ENCODE measurements around the gene DCDC1. TPM values are rescaled to one million over a fixed set of nuclear protein-coding genes. Genes with fewer than 3 reads are reported as not detected.

DCDC1 gene
- total and polyA plus RNA-seq, 2 donors (not counting 1 experiment from before 2014, with no cell fraction given), result 0.05 to 0.17 TPM

DNA sequence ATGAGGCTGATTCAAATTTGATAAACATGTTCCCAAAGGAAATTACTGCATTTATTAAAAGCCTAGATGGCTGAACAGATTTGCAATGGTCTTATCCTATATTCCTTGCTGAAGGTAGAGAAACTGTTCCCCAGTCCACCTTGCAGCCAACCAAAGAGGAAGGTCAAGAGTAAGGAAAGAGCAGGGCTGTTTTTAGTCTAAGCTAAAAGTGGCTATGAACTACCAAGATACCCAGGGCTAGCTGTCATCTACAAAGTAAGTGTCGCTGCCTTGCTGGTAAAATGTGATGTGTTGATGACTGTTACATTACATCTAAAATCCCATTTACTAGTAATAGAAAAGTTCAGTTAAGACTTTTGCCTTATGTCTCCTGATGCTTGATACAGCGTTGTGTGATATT, 493.3 kb downstream of the DCDC1 start:
- Histone ChIP-seq H3K4me2 (ENCODE audit: extremely low read depth, insufficient read depth, low read length) (no peak overlapping the region), H3K4me3 (replicated peaks in 1 of 4; ENCODE audit: control extremely low read depth in 1 of 4, insufficient read depth in 1 of 4, low read depth in 3 of 4, low read length in 4 of 4) (no peak overlapping the region), H3K27me3 (ENCODE audit: control insufficient read depth, insufficient read depth, low read length) (no peaks in the 10 kb centered on the region), H3K79me2 (ENCODE audit: control insufficient read depth, insufficient read depth, low read length) (no peaks in the 10 kb centered on the region), H3K36me3 (ENCODE audit: control insufficient read depth, insufficient read depth, low read length) (no peaks in the 10 kb centered on the region), H4K20me1 (ENCODE audit: control insufficient read depth, extremely low read depth, insufficient read depth, low read length) (no peaks in the 10 kb centered on the region), H3K4me1 (ENCODE audit: control insufficient read depth, extremely low read depth, insufficient read depth, low read length) (no peaks in the 10 kb centered on the region), H3K9ac (ENCODE audit: insufficient read depth, low read length) (no peak overlapping the region), H3K27ac (ENCODE audit: insufficient read depth, low read length) (no peak overlapping the region), H2AFZ (ENCODE audit: low read length) (no peak overlapping the region), H3K9me3 (ENCODE audit: control insufficient read depth, insufficient read depth, low read depth, low read length) (no peaks in the 10 kb centered on the region)
- no peak for DNase-seq (ENCODE audit: low read depth in 2 of 2)
- no peak for TF ChIP-seq CTCF (conservative IDR thresholded peaks at IDR 0.05 in 1 of 2, IDR thresholded peaks at IDR 0.05 in 1 of 2; ENCODE audit: low read depth in 1 of 2, low read length in 2 of 2)
- no peak for TF ChIP-seq EZH2 (IDR thresholded peaks at IDR 0.05; ENCODE audit: low read length, missing control alignments)

- H3K9ac ChIP-seq (ENCODE audit: insufficient read depth, low read length), result no peak overlapping the region
- no peak overlapping the region for H2AFZ ChIP-seq (ENCODE audit: low read length)
- H3K4me3 ChIP-seq (replicated peaks in 1 of 4; ENCODE audit: control extremely low read depth in 1 of 4, insufficient read depth in 1 of 4, low read depth in 3 of 4, low read length in 4 of 4), result no peak overlapping the region
- H3K27ac ChIP-seq (ENCODE audit: insufficient read depth, low read length), result no peak overlapping the region
- no peaks in the 10 kb centered on the region for H3K9me3 ChIP-seq (ENCODE audit: control insufficient read depth, insufficient read depth, low read depth, low read length)
- no peaks in the 10 kb centered on the region for H3K27me3 ChIP-seq (ENCODE audit: control insufficient read depth, insufficient read depth, low read length)
- no peak for TF ChIP-seq EZH2 (IDR thresholded peaks at IDR 0.05; ENCODE audit: low read length, missing control alignments)
- H4K20me1 ChIP-seq (ENCODE audit: control insufficient read depth, extremely low read depth, insufficient read depth, low read length), result no peaks in the 10 kb centered on the region
- H3K79me2 ChIP-seq (ENCODE audit: control insufficient read depth, insufficient read depth, low read length), result no peaks in the 10 kb centered on the region
- no peak overlapping the region for H3K4me2 ChIP-seq (ENCODE audit: extremely low read depth, insufficient read depth, low read length)
- no peaks in the 10 kb centered on the region for H3K36me3 ChIP-seq (ENCODE audit: control insufficient read depth, insufficient read depth, low read length)
- DNase-seq (ENCODE audit: low read depth in 2 of 2), result no peak
- no peaks in the 10 kb centered on the region for H3K4me1 ChIP-seq (ENCODE audit: control insufficient read depth, extremely low read depth, insufficient read depth, low read length)
Measured at GRCh38 chr11:30875806-30876205, 493.7 kb downstream of the DCDC1 start.

- Histone ChIP-seq H3K9me3 (ENCODE audit: control insufficient read depth, insufficient read depth, low read depth, low read length) (no peaks in the 10 kb centered on the region), H3K4me2 (ENCODE audit: extremely low read depth, insufficient read depth, low read length) (no peak overlapping the region), H4K20me1 (ENCODE audit: control insufficient read depth, extremely low read depth, insufficient read depth, low read length) (no peaks in the 10 kb centered on the region), H2AFZ (ENCODE audit: low read length) (no peak overlapping the region), H3K79me2 (ENCODE audit: control insufficient read depth, insufficient read depth, low read length) (no peaks in the 10 kb centered on the region), H3K9ac (ENCODE audit: insufficient read depth, low read length) (no peak overlapping the region), H3K27ac (ENCODE audit: insufficient read depth, low read length) (no peak overlapping the region), H3K4me1 (ENCODE audit: control insufficient read depth, extremely low read depth, insufficient read depth, low read length) (no peaks in the 10 kb centered on the region), H3K27me3 (ENCODE audit: control insufficient read depth, insufficient read depth, low read length) (no peaks in the 10 kb centered on the region), H3K36me3 (ENCODE audit: control insufficient read depth, insufficient read depth, low read length) (no peaks in the 10 kb centered on the region), H3K4me3 (replicated peaks in 1 of 4; ENCODE audit: control extremely low read depth in 1 of 4, insufficient read depth in 1 of 4, low read depth in 3 of 4, low read length in 4 of 4) (no peak overlapping the region)
- TF ChIP-seq CTCF (conservative IDR thresholded peaks at IDR 0.05 in 1 of 2, IDR thresholded peaks at IDR 0.05 in 1 of 2; ENCODE audit: low read depth in 1 of 2, low read length in 2 of 2) (no peak), EZH2 (IDR thresholded peaks at IDR 0.05; ENCODE audit: low read length, missing control alignments) (no peak)
- no peak for DNase-seq (ENCODE audit: low read depth in 2 of 2)
Measured at GRCh38 chr11:30873924-30874610, 495.5 kb downstream of the DCDC1 start.
